IMR-90 (cell line): ENCODE data around the gene FGD3. TPM values are rescaled to one million over a fixed set of nuclear protein-coding genes. Genes with fewer than 3 reads are reported as not detected.

ENCODE experiments used
- ATAC-seq: fragments of 200-7000 bp; cut with Tn5 transposase; 2 replicates; pipeline ENCODE4 v1.9.1; 2020; ENCODE audit warnings: low read depth, mild to moderate bottlenecking, moderate library complexity
- BruUV-seq: library from RNA; stranded (reverse); fragments of 400-500 nt; replicated peaks from 2 replicates; lab custom pipeline; 2021; lab: Mats Ljungman, UMichigan
- CTCF ChIA-PET: fragments of 300-600 bp; formaldehyde crosslinking; extraction: SDS; loops from one replicate; lab custom pipeline; 2021; ENCODE audit warnings: antibody characterized with exemption; lab: Yijun Ruan, JAX
- POLR2A ChIA-PET: fragments of 300-600 bp; sonication (Branson Sonifier 250); formaldehyde crosslinking; loops from one replicate; lab custom pipeline; 2022; ENCODE audit warnings: antibody characterized with exemption; ENCODE audit not compliant: unreplicated experiment; lab: Charles Lee
- DNase-seq: peaks from one replicate; pipeline ENCODE4 v3.0.0; 2013
- H2AFZ ChIP-seq: replicated peaks from 2 replicates; pipeline ENCODE3; 2013; ENCODE audit warnings: low read length, mild to moderate bottlenecking; ENCODE audit not compliant: poor library complexity
- H2AK5ac ChIP-seq: 2 replicates; pipeline ENCODE4 v1.6.1; 2013; ENCODE audit warnings: low read depth, low read length, inconsistent platforms
- H2AK9ac ChIP-seq: replicated peaks from 2 replicates; pipeline ENCODE3; 2013; ENCODE audit warnings: mild to moderate bottlenecking, low read depth, low read length, moderate library complexity; ENCODE audit not compliant: poor library complexity
- H2BK120ac ChIP-seq: 2 replicates; pipeline ENCODE4 v1.6.1; 2013; ENCODE audit warnings: low read depth, low read length, inconsistent platforms
- H2BK15ac ChIP-seq: 3 replicates; pipeline ENCODE4 v1.6.1; 2013; ENCODE audit warnings: low read depth, low read length, inconsistent platforms
- H2BK20ac ChIP-seq: 2 replicates; pipeline ENCODE4 v1.6.1; 2013; ENCODE audit warnings: low read depth, mild to moderate bottlenecking, inconsistent platforms, low read length, moderate library complexity
- H2BK5ac ChIP-seq: 2 replicates; pipeline ENCODE4 v1.6.1; 2013; ENCODE audit warnings: mild to moderate bottlenecking, low read depth, low read length, inconsistent platforms; ENCODE audit not compliant: poor library complexity, severe bottlenecking
- H3K14ac ChIP-seq: replicated peaks from 2 replicates; pipeline ENCODE4 v1.6.1; 2013; ENCODE audit warnings: low read depth, low read length, inconsistent platforms
- H3K18ac ChIP-seq: 2 replicates; pipeline ENCODE4 v1.6.1; 2013; ENCODE audit warnings: low read depth, low read length, control low read depth
- H3K23ac ChIP-seq: 2 replicates; pipeline ENCODE4 v1.6.1; 2013; ENCODE audit warnings: low read depth, low read length, inconsistent platforms
- H3K27ac ChIP-seq: 2 replicates; pipeline ENCODE4 v1.5.1; 2013; ENCODE audit warnings: mild to moderate bottlenecking, control low read depth, low read length; ENCODE audit not compliant: insufficient read depth
- H3K27me3 ChIP-seq: 2 replicates; pipeline ENCODE4 v1.6.1; 2013; ENCODE audit warnings: low read length; ENCODE audit not compliant: control insufficient read depth, insufficient read depth
- H3K36me3 ChIP-seq: 2 replicates; pipeline ENCODE4 v1.6.1; 2013; ENCODE audit warnings: low read length, mixed read lengths; ENCODE audit not compliant: control insufficient read depth, insufficient read depth
- H3K4ac ChIP-seq: 2 replicates; pipeline ENCODE4 v1.6.1; 2013; ENCODE audit warnings: low read depth, low read length, inconsistent platforms
- H3K4me1 ChIP-seq: 2 replicates; pipeline ENCODE4 v1.6.1; 2013; ENCODE audit warnings: low read length, mixed read lengths; ENCODE audit not compliant: control insufficient read depth, insufficient read depth
- H3K4me2 ChIP-seq: 2 replicates; pipeline ENCODE4 v1.6.1; 2013; ENCODE audit warnings: low read depth, mild to moderate bottlenecking, control low read depth, low read length, moderate library complexity
- H3K4me3 ChIP-seq: 2 replicates; pipeline ENCODE4 v1.5.1; 2013; ENCODE audit warnings: low read depth, mild to moderate bottlenecking, control low read depth, low read length, moderate library complexity; ENCODE audit not compliant: insufficient read depth
- H3K56ac ChIP-seq: 2 replicates; pipeline ENCODE4 v1.6.1; 2013; ENCODE audit warnings: low read length, inconsistent platforms; ENCODE audit not compliant: insufficient read depth; ENCODE audit errors: extremely low read depth
- H3K79me1 ChIP-seq, 2 experiments: 2 replicates each; pipeline ENCODE4 v1.6.1; 2013; ENCODE audit warnings: low read length in 2 of 2, inconsistent platforms in 1 of 2, low read depth in 1 of 2
- H3K9ac ChIP-seq: 2 replicates; pipeline ENCODE4 v1.6.1; 2013; ENCODE audit warnings: low read depth, low read length, control low read depth
- H3K9me1 ChIP-seq: 2 replicates; pipeline ENCODE4 v1.6.1; 2013; ENCODE audit warnings: low read length, inconsistent platforms; ENCODE audit not compliant: insufficient read depth
- H3K9me3 ChIP-seq: 2 replicates; pipeline ENCODE4 v1.6.1; 2013; ENCODE audit warnings: low read length; ENCODE audit not compliant: control insufficient read depth, insufficient read depth
- H4K20me1 ChIP-seq: 2 replicates; pipeline ENCODE4 v1.6.1; 2013; ENCODE audit warnings: low read length, inconsistent platforms; ENCODE audit not compliant: insufficient read depth
- H4K5ac ChIP-seq: 2 replicates; pipeline ENCODE4 v1.6.1; 2013; ENCODE audit warnings: mild to moderate bottlenecking, low read depth, low read length, control low read depth
- H4K8ac ChIP-seq, 2 experiments: 2 replicates each; pipeline ENCODE4 v1.6.1; 2013; ENCODE audit warnings: low read depth in 2 of 2, low read length in 2 of 2, control low read depth in 1 of 2, inconsistent platforms in 1 of 2
- H4K91ac ChIP-seq: 2 replicates; pipeline ENCODE4 v1.6.1; 2013; ENCODE audit warnings: low read depth, low read length, inconsistent platforms; ENCODE audit not compliant: insufficient read depth
- BHLHE40 ChIP-seq: fragments of 150-350 bp; IDR thresholded peaks from 2 replicates; pipeline ENCODE4 v1.6.1; 2016; ENCODE audit warnings: mild to moderate bottlenecking, low read depth, low read length
- CHD1 ChIP-seq: IDR thresholded peaks from 2 replicates; pipeline ENCODE4 v1.6.1; 2012; ENCODE audit warnings: low read depth, low read length, improper control_type of control experiment
- MAZ ChIP-seq: IDR thresholded peaks from 2 replicates; pipeline ENCODE4 v1.6.1; 2012; ENCODE audit warnings: low read depth, mild to moderate bottlenecking, low read length, improper control_type of control experiment, moderate library complexity, borderline replicate concordance
- POLR2A ChIP-seq: IDR thresholded peaks from 2 replicates; pipeline ENCODE4 v1.6.1; 2012; ENCODE audit warnings: mild to moderate bottlenecking, low read depth, low read length
- WGBS, 2 experiments: methylation state at CpG; one replicate each; pipeline versions ENCODE4 v1.1.5 to v1.1.7; 2013; ENCODE audit warnings: missing lambda C conversion rate in 2 of 2; ENCODE audit not compliant: insufficient read length in 1 of 2; ENCODE audit errors: extremely low coverage in 2 of 2; 5-methylcytosine and 5-hydroxymethylcytosine counted together
- dilution Hi-C: fragments of 300-500 bp; cut with HindIII; formaldehyde crosslinking; loops from one replicate; pipeline ENCODE4 v1.14.3; 2018; ENCODE audit warnings: low sequenced_read_pairs; ENCODE audit not compliant: unreplicated experiment
- in situ Hi-C: fragments of 300-500 bp; cut with MboI; formaldehyde crosslinking; loops from 3 replicates; pipeline ENCODE4 v1.14.3; 2019; ENCODE audit warnings: low sequenced_read_pairs, inconsistent platforms, mixed read lengths
- intact Hi-C: fragments of 100-400 bp; cut with micrococcal nuclease; formaldehyde crosslinking; loops from 2 replicates; pipeline ENCODE4 v1.10.0; 2022
- polyA plus RNA-seq, 3 experiments: library from polyadenylated mRNA; depleted of rRNA; stranded (reverse); fragments of >200 nt; gene quantifications; 2 replicates each; pipeline ENCODE4 v1.2.3, GENCODE V29; 2012; ENCODE audit warnings: low replicate concordance in 1 of 3
- total RNA-seq: library from RNA; depleted of rRNA; stranded (reverse); fragments of >200 nt; gene quantifications from 2 replicates; pipeline ENCODE4 v1.2.3, GENCODE V29; 2012

FGD3 gene
- total and polyA plus RNA-seq, 2 of the 4 experiments (the other 2 are of a cell fraction): not detected

GRCh38 chr9:93045521-93045920 lies 98.2 kb downstream of the FGD3 start:
- no peak overlapping the region for H2BK120ac ChIP-seq
- H3K9ac ChIP-seq: no peak overlapping the region
- no peak overlapping the region for H3K23ac ChIP-seq
- H2AK9ac ChIP-seq: no peak overlapping the region
- ATAC-seq: no peak
- H2BK20ac ChIP-seq: no peak overlapping the region
- no peak for DNase-seq
- H2BK15ac ChIP-seq: no peak overlapping the region
- H4K20me1 ChIP-seq: no peaks in the 10 kb centered on the region
- no peak overlapping the region for H3K14ac ChIP-seq
- no peaks in the 10 kb centered on the region for H3K9me1 ChIP-seq
- TF ChIP-seq POLR2A (no peak), CHD1 (no peak), BHLHE40 (no peak), MAZ (no peak)
- H3K18ac ChIP-seq: no peak overlapping the region
- no peak overlapping the region for H3K56ac ChIP-seq
- no peak overlapping the region for H3K4ac ChIP-seq
- H3K79me1 ChIP-seq: no peaks in the 10 kb centered on the region
- no peak overlapping the region for H3K4me3 ChIP-seq
- BruUV-seq: no TSS peak
- in situ Hi-C loops: no loop called here
- peaks cover 12% of the 10 kb centered on the region; the same call in 1 of the 2 replicates for H3K27me3 ChIP-seq
- H2BK5ac ChIP-seq: no peak overlapping the region
- no peak overlapping the region for H4K91ac ChIP-seq
- H4K5ac ChIP-seq: no peak overlapping the region
- no CpG with 5 or more reads among the region's 2 CpGs for WGBS, 2 experiments
- POLR2A ChIA-PET: no interaction called here
- peaks cover 2% of the 10 kb centered on the region for H3K9me3 ChIP-seq
- no peak overlapping the region for H3K27ac ChIP-seq
- H3K36me3 ChIP-seq: no peaks in the 10 kb centered on the region
- H3K4me2 ChIP-seq: no peak overlapping the region
- CTCF ChIA-PET: no interaction called here
- no peak overlapping the region for H4K8ac ChIP-seq
- dilution Hi-C loops: no loop called here
- H3K4me1 ChIP-seq: no peaks in the 10 kb centered on the region
- no peak overlapping the region for H2AK5ac ChIP-seq
- intact Hi-C loops: no loop called here
- no peak overlapping the region for H2AFZ ChIP-seq
